ENCODE data around the gene EPN2.

GRCh38 chr17:19348806-19349205, 111.6 kb downstream of the EPN2 start:
- no peak for TF ChIP-seq CTCF (conservative IDR thresholded peaks at IDR 0.05)
- no peak for TF ChIP-seq EZH2 (IDR thresholded peaks at IDR 0.05; ENCODE audit: low read depth)

All from PC-9 (cell line).